Adrenal gland (tissue), 12 donors: ENCODE measurements around the gene SUFU. TPM values are rescaled to one million over a fixed set of nuclear protein-coding genes. Genes with fewer than 3 reads are reported as not detected.

Experiments
- DNase-seq, 7 donors: peaks; one replicate each; pipeline ENCODE4 v3.0.0-alpha.2; 2019 to 2020
- H3K27ac ChIP-seq, 5 donors: fragments of 200-600 bp; sonication (generic) in 4 of 5; 1 replicate in 3 of 5; 2 replicates in 2 of 5; pipeline versions ENCODE4 v1.5.1 to v1.8.0; 2016 to 2020; ENCODE audit warnings: mild to moderate bottlenecking in 1 of 5
- H3K27me3 ChIP-seq: fragments of 200-600 bp; 2 replicates; pipeline ENCODE4 v1.8.0; 2021
- H3K36me3 ChIP-seq, 2 donors: fragments of 200-600 bp; replicated peaks in 1 of 2; 1 replicate in 1 of 2; 2 replicates in 1 of 2; pipeline versions ENCODE4 v1.5.1 to v1.8.0; 2018 to 2022
- H3K4me1 ChIP-seq, 2 donors: fragments of 200-600 bp; replicated peaks in 1 of 2; 1 replicate in 1 of 2; 2 replicates in 1 of 2; pipeline versions ENCODE4 v1.5.1 to v1.8.0; 2018 to 2021
- H3K4me3 ChIP-seq, 4 donors: fragments of 200-600 bp; sonication (generic) in 3 of 4; one replicate each; pipeline ENCODE4 v1.5.1; 2016 to 2018
- H3K9me3 ChIP-seq, 3 donors: fragments of 200-600 bp; sonication (generic) in 1 of 3; replicated peaks in 1 of 3; 1 replicate in 2 of 3; 2 replicates in 1 of 3; pipeline versions ENCODE4 v1.5.1 to v1.8.0; 2016 to 2021
- CTCF ChIP-seq, 6 experiments: fragments of 450-650 bp in 4 of 6; fragments of 200-600 bp in 2 of 6; sonication (generic) in 1 of 6; IDR thresholded peaks; 1 replicate in 5 of 6; 2 replicates in 1 of 6; pipeline versions ENCODE4 v1.5.1 to v1.8.0; 2016 to 2021; ENCODE audit warnings: antibody characterized with exemption in 6 of 6, mild to moderate bottlenecking in 2 of 6, moderate library complexity in 1 of 6
- POLR2A ChIP-seq, 2 donors: fragments of 450-650 bp; IDR thresholded peaks; one replicate each; pipeline ENCODE4 v1.6.1; 2017; ENCODE audit warnings: antibody characterized with exemption in 2 of 2, mild to moderate bottlenecking in 2 of 2, moderate library complexity in 1 of 2
- WGBS, 4 donors: extraction: QIAGEN DNeasy Blood & Tissue Kit in 2 of 4; methylation state at CpG; one replicate each; pipeline versions ENCODE4 v1.1.5 to v1.1.7; 2013 to 2017; 5-methylcytosine and 5-hydroxymethylcytosine counted together
- intact Hi-C, 2 donors: fragments of 100-400 bp; cut with DNase I; formaldehyde crosslinking; loops; one replicate each; pipeline versions ENCODE4 v1.14.1 to v1.15.0; 2022 to 2023
- polyA plus RNA-seq, 3 donors: library from polyadenylated mRNA; stranded (reverse); fragments of 200-250 nt in 2 of 3; fragments of 350-450 nt in 1 of 3; fragmentation: Illumina TruSeq in 1 of 3; extraction: RNeasy Lipid Tissue Mini Kit (QIAGEN cat#74804) in 1 of 3; gene quantifications; one replicate each; pipeline ENCODE4 v1.2.3, GENCODE V29; 2013 to 2014
- small RNA-seq, 2 donors: library from RNA; depleted of rRNA; stranded (forward); fragments of <200 nt; gene quantifications; one replicate each; pipeline ENCODE3, GENCODE V24; 2016
- total RNA-seq, 9 donors: library from RNA; depleted of rRNA in 4 of 9; stranded (reverse); fragments of >200 nt in 4 of 9; fragments of 120-200 nt in 1 of 9; fragmentation: NEBNext Ultra II Directional in 1 of 9; extraction: Animal tissue kit (Norgen Biotek cat#: 25700) in 1 of 9; gene quantifications; one replicate each; pipeline versions ENCODE4 v1.1.0 to v1.2.4, GENCODE V29; 2013 to 2023
- donor health status: healthy with polysubstance abuse.
- donor health status: Bipolar disorder and iron deficiency.
- donor health status: DM: yes; HTN: yes; CAD: no.
- donor health status: DM: no; HTN: no; CAD: no.
- donor health status: DM: no; HTN: no; CAD: no.
- donor health status: DM: yes; HTN: yes; CAD: no.

SUFU gene
- total and polyA plus RNA-seq, 12 donors: 4.3 to 20.2 (median 11.1) TPM

GRCh38 chr10:102681696-102682095 lies 177.9 kb downstream of the SUFU start:
- Histone ChIP-seq H3K27me3 (no peaks in the 10 kb centered on the region), H3K4me3 (no peak overlapping the region), H3K9me3 (no peaks in the 10 kb centered on the region), H3K27ac (no peak overlapping the region), H3K36me3 (peaks cover 0 to 7% of the 10 kb centered on the region in 2 donors), H3K4me1 (peaks cover 0 to 27% of the 10 kb centered on the region in 2 donors)
- TF ChIP-seq POLR2A (IDR thresholded peaks at IDR 0.05): no peak
- no peak for TF ChIP-seq CTCF (IDR thresholded peaks at IDR 0.05)
- no peak for DNase-seq
- intact Hi-C loops: no loop called here
- WGBS, 4 donors: 72 to 85% (median 84%) methylated on average over 5 of the region's 5 CpGs

GRCh38 chr10:102682416-102682815 lies 178.6 kb downstream of the SUFU start:
- H3K27me3 ChIP-seq: no peaks in the 10 kb centered on the region
- H3K4me1 ChIP-seq: peaks cover 0 to 19% of the 10 kb centered on the region in 2 donors
- H3K27ac ChIP-seq: no peak overlapping the region
- DNase-seq: no peak
- intact Hi-C loops: no loop called here
- 86 to 97% (median 95%) methylated on average over 4 to 7 of the region's 7 CpGs for WGBS, 4 donors
- no peak for TF ChIP-seq POLR2A (IDR thresholded peaks at IDR 0.05)
- TF ChIP-seq CTCF (IDR thresholded peaks at IDR 0.05): no peak
- no peaks in the 10 kb centered on the region for H3K9me3 ChIP-seq
- no peak overlapping the region for H3K4me3 ChIP-seq
- H3K36me3 ChIP-seq: peaks cover 0 to 7% of the 10 kb centered on the region in 2 donors

- no peak for DNase-seq
- Histone ChIP-seq H3K4me1 (peaks cover 0 to 15% of the 10 kb centered on the region in 2 donors), H3K27ac (no peak overlapping the region), H3K27me3 (no peaks in the 10 kb centered on the region), H3K36me3 (peaks cover 0 to 7% of the 10 kb centered on the region in 2 donors), H3K4me3 (no peak overlapping the region), H3K9me3 (no peaks in the 10 kb centered on the region)
- 81 to 92% (median 85%) methylated on average over 4 of the region's 4 CpGs for WGBS, 4 donors
- intact Hi-C loops: no loop called here
- no peak for TF ChIP-seq CTCF (IDR thresholded peaks at IDR 0.05)
- no peak for TF ChIP-seq POLR2A (IDR thresholded peaks at IDR 0.05)
Observed at GRCh38 chr10:102682981-102683380, 179.2 kb downstream of the SUFU start.

Small RNAs within 50 kb of the gene (small RNA-seq; reads per million reads assigned to genes)
- 0 to 0.12 reads per million in 2 donors for gene RNU6-43P

Other genes with a start within 250 kb of the SUFU start
- 10 to 100 TPM; 14.3 to 73.2 (median 27.4) TPM for gene NFKB2, start 108.3 kb upstream of the SUFU start, total RNA-seq
- 10 to 100 TPM; 17.3 to 92.6 (median 85.8) TPM for gene NFKB2, start 108.3 kb upstream of the SUFU start, polyA plus RNA-seq
- 10 to 100 TPM in 2 of 9 donors, 1 to 10 TPM in 5, under 1 TPM in 1, not detected in 1; 0.54 to 17.1 (median 7.7) TPM for gene PSD, start 85.2 kb upstream of the SUFU start, total RNA-seq
- gene PSD, start 85.2 kb upstream of the SUFU start, polyA plus RNA-seq: 10 to 100 TPM in 2 of 3 donors, 1 to 10 TPM in 1; 3.4 to 43.7 (median 10.4) TPM
- 10 to 100 TPM; 21.6 to 61.9 (median 32.3) TPM for gene FBXL15, start 83.1 kb upstream of the SUFU start, total RNA-seq
- 10 to 100 TPM in 2 of 3 donors, 1 to 10 TPM in 1; 2.1 to 26.1 (median 25.5) TPM for gene FBXL15, start 83.1 kb upstream of the SUFU start, polyA plus RNA-seq
- gene CUEDC2, start 71.4 kb upstream of the SUFU start, total RNA-seq: 100 to 1,000 TPM in 1 of 9 donors, 10 to 100 TPM in 8; 70.2 to 115 (median 85.7) TPM
- 10 to 100 TPM; 71.4 to 75.3 (median 73.1) TPM for gene CUEDC2, start 71.4 kb upstream of the SUFU start, polyA plus RNA-seq
- under 1 TPM in 3 of 9 donors, not detected in 6; 0.14 to 0.28 (median 0.18) TPM for gene C10orf95, start 52.4 kb upstream of the SUFU start, total RNA-seq
- under 1 TPM in 2 of 3 donors, not detected in 1; 0.24 TPM for gene C10orf95, start 52.4 kb upstream of the SUFU start, polyA plus RNA-seq
- gene ACTR1A, start 1.3 kb upstream of the SUFU start, total RNA-seq: 100 to 1,000 TPM in 6 of 9 donors, 10 to 100 TPM in 3; 80.4 to 154 (median 108) TPM
- 100 to 1,000 TPM in 2 of 3 donors, 10 to 100 TPM in 1; 68.1 to 117 (median 102) TPM for gene ACTR1A, start 1.3 kb upstream of the SUFU start, polyA plus RNA-seq
- gene TRIM8, start 140.5 kb downstream of the SUFU start, total RNA-seq: 100 to 1,000 TPM in 7 of 9 donors, 10 to 100 TPM in 2; 21.6 to 175 (median 133) TPM
- gene TRIM8, start 140.5 kb downstream of the SUFU start, polyA plus RNA-seq: 10 to 100 TPM; 45.0 to 57.6 (median 53.0) TPM
- 10 to 100 TPM in 4 of 9 donors, 1 to 10 TPM in 5; 4.8 to 13.2 (median 9.9) TPM for gene ARL3, start 210.4 kb downstream of the SUFU start, total RNA-seq
- 10 to 100 TPM in 1 of 3 donors, 1 to 10 TPM in 2; 6.4 to 20.5 (median 7.6) TPM for gene ARL3, start 210.4 kb downstream of the SUFU start, polyA plus RNA-seq
- gene SFXN2, start 210.7 kb downstream of the SUFU start, total RNA-seq: 10 to 100 TPM in 2 of 9 donors, 1 to 10 TPM in 6, under 1 TPM in 1; 0.91 to 12.2 (median 6.7) TPM
- 1 to 10 TPM; 3.7 to 4.4 (median 4.1) TPM for gene SFXN2, start 210.7 kb downstream of the SUFU start, polyA plus RNA-seq
- gene WBP1L, start 240.0 kb downstream of the SUFU start, total RNA-seq: 100 to 1,000 TPM in 7 of 9 donors, 10 to 100 TPM in 2; 53.5 to 231 (median 118) TPM
- 10 to 100 TPM; 38.5 to 48.5 (median 46.7) TPM for gene WBP1L, start 240.0 kb downstream of the SUFU start, polyA plus RNA-seq